K562 (cell line): ENCODE results near the gene WDR70. TPM values are rescaled to one million over a fixed set of nuclear protein-coding genes. Genes with fewer than 3 reads are reported as not detected.

ENCODE experiments used
- ATAC-seq: fragments of 200-7000 bp; cut with Tn5 transposase; 3 replicates; pipeline ENCODE4 v1.9.1; 2020; ENCODE audit warnings: moderate library complexity
- BruUV-seq: library from RNA; stranded (reverse); fragments of 400-500 nt; replicated peaks from 2 replicates; lab custom pipeline; 2021; lab: Mats Ljungman, UMichigan
- CTCF ChIA-PET: fragments of 300-600 bp; formaldehyde crosslinking; extraction: SDS; loops from one replicate; lab custom pipeline; 2021; ENCODE audit warnings: low intra/inter-chr PET ratio; lab: Yijun Ruan, JAX
- POLR2A ChIA-PET: fragments of 300-600, 350-650 bp; sonication (Branson Sonifier 250); formaldehyde crosslinking; extraction: SDS; loops from one replicate; lab custom pipeline; 2021; ENCODE audit warnings: antibody characterized with exemption, inconsistent platforms; lab: Yijun Ruan, JAX
- DNase-seq, 4 experiments: peaks; one replicate each; pipeline versions ENCODE4 v3.0.0 to v3.0.0-alpha.2; 2011 to 2018; ENCODE audit warnings: low spot score in 3 of 4, mixed read lengths in 3 of 4; ENCODE audit errors: extremely low read depth in 1 of 4
- FAIRE-seq: peaks from 2 replicates; lab custom pipeline; 2011; peaks lifted over from hg19 to GRCh38; lab: Jason Lieb, UNC
- H2AFZ ChIP-seq: 2 replicates; pipeline ENCODE4 v1.6.0; 2011; ENCODE audit warnings: low read depth, low read length, control low read depth, inconsistent platforms
- H3K27ac ChIP-seq: fragments of 200-600 bp; 3 replicates; pipeline ENCODE4 v1.8.0; 2011; ENCODE audit warnings: low read depth, mild to moderate bottlenecking, control low read depth, inconsistent platforms, low read length, moderate library complexity, mixed read lengths; ENCODE audit errors: extremely low read depth
- H3K27me3 ChIP-seq, 2 experiments: fragments of 300-600 bp in 1 of 2; 2 replicates in 1 of 2; 3 replicates in 1 of 2; pipeline versions ENCODE4 v1.6.0 to v1.8.0; 2011; ENCODE audit warnings: inconsistent platforms in 2 of 2, low read length in 2 of 2, mild to moderate bottlenecking in 1 of 2, mixed read lengths in 1 of 2, moderate library complexity in 1 of 2; ENCODE audit not compliant: control insufficient read depth in 2 of 2, insufficient read depth in 2 of 2
- H3K36me3 ChIP-seq: fragments of 300-600 bp; 3 replicates; pipeline ENCODE4 v1.8.0; 2011; ENCODE audit warnings: mild to moderate bottlenecking, low read length, inconsistent platforms; ENCODE audit not compliant: control insufficient read depth, insufficient read depth
- H3K4me1 ChIP-seq, 2 experiments: fragments of 200-600 bp in 1 of 2; replicated peaks in 1 of 2; 2 replicates in 1 of 2; 3 replicates in 1 of 2; pipeline versions ENCODE4 v1.5.1 to v1.8.0; 2011; ENCODE audit warnings: inconsistent platforms in 2 of 2, low read length in 2 of 2, mild to moderate bottlenecking in 1 of 2, mixed read lengths in 1 of 2, moderate library complexity in 1 of 2; ENCODE audit not compliant: control insufficient read depth in 2 of 2, insufficient read depth in 2 of 2
- H3K4me2 ChIP-seq: 2 replicates; pipeline ENCODE4 v1.6.1; 2011; ENCODE audit warnings: low read length, control low read depth, inconsistent platforms, mixed read lengths; ENCODE audit not compliant: insufficient read depth
- H3K4me3 ChIP-seq: fragments of 200-600 bp; sonication (generic), shearing (Covaris generic); 2 replicates; pipeline ENCODE4 v1.5.1; 2016; ENCODE audit warnings: control low read depth, inconsistent platforms
- H3K79me2 ChIP-seq: fragments of 200-600 bp; 3 replicates; pipeline ENCODE4 v1.8.0; 2011; ENCODE audit warnings: low read length, inconsistent platforms; ENCODE audit not compliant: control insufficient read depth, insufficient read depth
- H3K9ac ChIP-seq, 2 experiments: 2 replicates each; pipeline versions ENCODE4 v1.6.0 to v1.6.1; 2011; ENCODE audit warnings: low read depth in 2 of 2, low read length in 2 of 2, control low read depth in 1 of 2, inconsistent platforms in 1 of 2, mild to moderate bottlenecking in 1 of 2, mixed read lengths in 1 of 2; ENCODE audit not compliant: insufficient read depth in 1 of 2
- H3K9me1 ChIP-seq: one replicate; pipeline ENCODE4 v1.6.0; 2011; ENCODE audit warnings: inconsistent platforms, mild to moderate bottlenecking, low read length, moderate library complexity; ENCODE audit not compliant: control insufficient read depth, insufficient read depth
- H3K9me3 ChIP-seq: replicated peaks from 2 replicates; pipeline ENCODE4 v1.5.1; 2011; ENCODE audit warnings: low read depth, low read length, inconsistent platforms; ENCODE audit not compliant: control insufficient read depth, insufficient read depth
- H4K20me1 ChIP-seq: replicated peaks from 2 replicates; pipeline ENCODE4 v1.6.1; 2011; ENCODE audit warnings: low read length, inconsistent platforms, mixed read lengths; ENCODE audit not compliant: control insufficient read depth, insufficient read depth
- CCNT2 ChIP-seq: IDR thresholded peaks from 2 replicates; pipeline ENCODE4 v1.6.1; 2011; ENCODE audit warnings: borderline replicate concordance, low read depth, mild to moderate bottlenecking, moderate library complexity, mixed read lengths, low read length; ENCODE audit not compliant: insufficient read length; ENCODE audit errors: extremely low read depth
- ELK1 ChIP-seq: sonication (generic); formaldehyde crosslinking; IDR thresholded peaks from 2 replicates; pipeline ENCODE4 v1.8.1; 2022; ENCODE audit warnings: missing genetic modification reagents
- FOXP4 ChIP-seq: sonication (generic); formaldehyde crosslinking; IDR thresholded peaks from 2 replicates; pipeline ENCODE4 v1.8.0; 2022; ENCODE audit warnings: mild to moderate bottlenecking, missing genetic modification reagents, borderline replicate concordance
- HNRNPH1 ChIP-seq: fragments of 200-400 bp; formaldehyde crosslinking; optimal IDR thresholded peaks from 2 replicates; pipeline ENCODE3; 2017; ENCODE audit warnings: low read depth, mild to moderate bottlenecking, low read length, moderate library complexity
- HNRNPUL1 ChIP-seq: fragments of 200-400 bp; formaldehyde crosslinking; IDR thresholded peaks from 2 replicates; pipeline ENCODE4 v1.6.1; 2017; ENCODE audit warnings: low read length
- KAT7 ChIP-seq: sonication (generic); formaldehyde crosslinking; IDR thresholded peaks from 2 replicates; pipeline ENCODE4 v1.8.0; 2022; ENCODE audit warnings: missing genetic modification reagents, mild to moderate bottlenecking, borderline replicate concordance
- KLF16 ChIP-seq: IDR thresholded peaks from 2 replicates; pipeline ENCODE4 v1.6.1; 2016; ENCODE audit warnings: antibody characterized with exemption
- THRA ChIP-seq: fragments of 450-650 bp; IDR thresholded peaks from 2 replicates; pipeline ENCODE4 v1.6.1; 2017; ENCODE audit warnings: mild to moderate bottlenecking, moderate library complexity
- ZBTB43 ChIP-seq: sonication (generic); formaldehyde crosslinking; IDR thresholded peaks from 2 replicates; pipeline ENCODE4 v1.8.0; 2023; ENCODE audit warnings: mild to moderate bottlenecking, missing genetic modification reagents
- ZNF583 ChIP-seq: fragments of 250-450 bp; sonication (Bioruptor Pico); IDR thresholded peaks from 2 replicates; pipeline ENCODE4 v1.4.0; 2020
- in situ Hi-C: fragments of 300-500 bp; cut with MboI; formaldehyde crosslinking; loops from 4 replicates; pipeline ENCODE4 v1.15.0; 2018; ENCODE audit warnings: inconsistent platforms, mixed read lengths
- intact Hi-C: fragments of 100-400 bp; cut with micrococcal nuclease; formaldehyde crosslinking; loops from 2 replicates; pipeline ENCODE4 v1.14.2; 2022
- polyA plus RNA-seq, 8 experiments: library from polyadenylated mRNA; depleted of rRNA in 4 of 8; stranded (reverse) in 5 of 8; unstranded in 3 of 8; fragments of >200 nt; fragmentation: Nextera tagmentation in 2 of 8; fragmentation: Illumina TruSeq in 1 of 8; extraction: Ambion mirVana in 2 of 8; extraction: Trizol in 1 of 8; gene quantifications; 2 replicates each; pipeline versions ENCODE4 v1.2.1 to v1.2.3, GENCODE V29; 2011 to 2014; ENCODE audit warnings: inconsistent platforms in 1 of 8, missing spikeins in 1 of 8
- total RNA-seq, 7 experiments: library from RNA; depleted of rRNA in 6 of 7; stranded (reverse); fragments of >200 nt in 6 of 7; fragmentation: Illumina TruSeq in 2 of 7; extraction: Trizol in 2 of 7; gene quantifications; 2 replicates each; pipeline versions ENCODE4 v1.2.1 to v1.2.3, GENCODE V29; 2011 to 2021; ENCODE audit warnings: low replicate concordance in 1 of 7

The WDR70 gene
- total and polyA plus RNA-seq, 9 of the 15 experiments (the other 6 are each of a cell fraction or from before 2014, with no cell fraction given), result 16.8 to 46.6 (median 38.8) TPM

GRCh38 chr5:37714756-37715155, 335.6 kb downstream of the WDR70 start:
- H3K36me3 ChIP-seq, result no peaks in the 10 kb centered on the region
- no peak for TF ChIP-seq HNRNPUL1
- no peak for TF ChIP-seq FOXP4 (CRISPR knock-in tag)
- TF ChIP-seq ZNF583 (CRISPR knock-in tag), result no peak
- no peak for TF ChIP-seq HNRNPH1
- TF ChIP-seq THRA, result no peak
- TF ChIP-seq KLF16, result no peak
- no peak for TF ChIP-seq ELK1 (CRISPR knock-in tag)
- no peak for TF ChIP-seq ZBTB43 (CRISPR knock-in tag)
- TF ChIP-seq KAT7 (CRISPR knock-in tag), result no peak
- TF ChIP-seq CCNT2, result no peak
- no peaks in the 10 kb centered on the region for H3K9me1 ChIP-seq
- no peaks in the 10 kb centered on the region for H3K4me1 ChIP-seq
- in situ Hi-C loops, result no loop called here
- H3K4me3 ChIP-seq, result no peak overlapping the region
- H3K9me3 ChIP-seq, result no peaks in the 10 kb centered on the region
- BruUV-seq, result no TSS peak
- H3K27me3 ChIP-seq, result no peaks in the 10 kb centered on the region
- no peaks in the 10 kb centered on the region for H4K20me1 ChIP-seq
- intact Hi-C loops, result no loop called here
- H3K27ac ChIP-seq, result no peak overlapping the region
- DNase-seq (no peak), ATAC-seq (no peak), FAIRE-seq (no peak)
- ChIA-PET POLR2A (no interaction called here), CTCF (no interaction called here)
- H3K9ac ChIP-seq, result no peak overlapping the region
- no peak overlapping the region for H3K4me2 ChIP-seq
- no peak overlapping the region for H2AFZ ChIP-seq
- no peaks in the 10 kb centered on the region for H3K79me2 ChIP-seq
